Mesenchymal stem cell (in vitro differentiated cells and primary cell): ENCODE data around the gene PIGB.

ENCODE experiments used
- DNase-seq: peaks from one replicate; pipeline ENCODE4 v3.0.0-alpha.2; 2013
- H2AFZ ChIP-seq: one replicate; pipeline ENCODE4 v1.6.1; 2013; ENCODE audit warnings: low read depth, mild to moderate bottlenecking, control low read depth, inconsistent platforms, low read length, moderate library complexity
- H2AK5ac ChIP-seq: 2 replicates; pipeline ENCODE4 v1.6.1; 2013; ENCODE audit warnings: low read length, moderate library complexity, mild to moderate bottlenecking, inconsistent platforms; ENCODE audit not compliant: severe bottlenecking
- H2BK120ac ChIP-seq: one replicate; pipeline ENCODE4 v1.6.1; 2013; ENCODE audit warnings: low read depth, mild to moderate bottlenecking, inconsistent platforms, low read length, moderate library complexity
- H2BK12ac ChIP-seq, 2 experiments: one replicate each; pipeline ENCODE4 v1.6.1; 2013; ENCODE audit warnings: inconsistent platforms in 2 of 2, low read length in 2 of 2, mild to moderate bottlenecking in 2 of 2, moderate library complexity in 2 of 2, control low read depth in 1 of 2
- H2BK15ac ChIP-seq: one replicate; pipeline ENCODE4 v1.6.1; 2013; ENCODE audit warnings: mild to moderate bottlenecking, low read depth, inconsistent platforms; ENCODE audit not compliant: poor library complexity, severe bottlenecking
- H2BK5ac ChIP-seq: 2 replicates; pipeline ENCODE4 v1.6.1; 2013; ENCODE audit warnings: low read depth, mild to moderate bottlenecking, low read length, control low read depth, inconsistent platforms; ENCODE audit not compliant: poor library complexity, severe bottlenecking
- H3K14ac ChIP-seq, 2 experiments: one replicate each; pipeline ENCODE4 v1.6.1; 2013; ENCODE audit warnings: inconsistent platforms in 2 of 2, low read length in 2 of 2, control low read depth in 1 of 2, mild to moderate bottlenecking in 1 of 2, moderate library complexity in 1 of 2
- H3K18ac ChIP-seq, 2 experiments: one replicate each; pipeline ENCODE4 v1.6.1; 2013; ENCODE audit warnings: inconsistent platforms in 2 of 2, low read length in 2 of 2, control low read depth in 1 of 2, low read depth in 1 of 2, mild to moderate bottlenecking in 1 of 2
- H3K23ac ChIP-seq, 2 experiments: one replicate each; pipeline ENCODE4 v1.6.1; 2013; ENCODE audit warnings: inconsistent platforms in 2 of 2, low read length in 2 of 2, mild to moderate bottlenecking in 2 of 2, moderate library complexity in 2 of 2, control low read depth in 1 of 2
- H3K27ac ChIP-seq: 2 replicates; pipeline ENCODE4 v1.5.1; 2013; ENCODE audit warnings: mild to moderate bottlenecking, moderate library complexity, low read length, control low read depth, inconsistent platforms; ENCODE audit not compliant: poor library complexity, severe bottlenecking
- H3K27me3 ChIP-seq, 2 experiments: 2 replicates each; pipeline versions ENCODE4 v1.6.1 to v1.7.0; 2013; ENCODE audit warnings: low read length in 2 of 2, mild to moderate bottlenecking in 2 of 2, moderate library complexity in 2 of 2, control low read depth in 1 of 2, inconsistent platforms in 1 of 2; ENCODE audit not compliant: control insufficient read depth in 1 of 2, insufficient read depth in 1 of 2
- H3K36me3 ChIP-seq, 2 experiments: 2 replicates each; pipeline versions ENCODE4 v1.6.1 to v1.7.0; 2013; ENCODE audit warnings: low read length in 2 of 2, control low read depth in 1 of 2, inconsistent platforms in 1 of 2, low read depth in 1 of 2, mild to moderate bottlenecking in 1 of 2; ENCODE audit not compliant: insufficient read depth in 2 of 2, control insufficient read depth in 1 of 2
- H3K4ac ChIP-seq, 2 experiments: one replicate each; pipeline ENCODE4 v1.6.1; 2013; ENCODE audit warnings: inconsistent platforms in 2 of 2, low read length in 2 of 2, mild to moderate bottlenecking in 2 of 2, moderate library complexity in 2 of 2, control low read depth in 1 of 2, low read depth in 1 of 2
- H3K4me1 ChIP-seq: 2 replicates; pipeline ENCODE4 v1.6.1; 2013; ENCODE audit warnings: low read depth, low read length, control low read depth; ENCODE audit not compliant: control insufficient read depth, insufficient read depth
- H3K4me2 ChIP-seq: 2 replicates; pipeline ENCODE4 v1.6.1; 2013; ENCODE audit warnings: low read length, mild to moderate bottlenecking, inconsistent platforms; ENCODE audit not compliant: poor library complexity, severe bottlenecking
- H3K4me3 ChIP-seq, 2 experiments: 2 replicates each; pipeline versions ENCODE4 v1.5.1 to v1.7.0; 2013; ENCODE audit warnings: low read length in 2 of 2, mild to moderate bottlenecking in 2 of 2, control low read depth in 1 of 2, low read depth in 1 of 2; ENCODE audit not compliant: insufficient read depth in 1 of 2
- H3K79me1 ChIP-seq: replicated peaks from 2 replicates; pipeline ENCODE4 v1.6.1; 2013; ENCODE audit warnings: mild to moderate bottlenecking, control low read depth, low read length, inconsistent platforms; ENCODE audit not compliant: poor library complexity, severe bottlenecking
- H3K9ac ChIP-seq: 2 replicates; pipeline ENCODE4 v1.7.0; 2013; ENCODE audit warnings: mild to moderate bottlenecking, low read length, moderate library complexity
- H3K9me3 ChIP-seq: 2 replicates; pipeline ENCODE4 v1.7.0; 2013; ENCODE audit warnings: mild to moderate bottlenecking, low read length; ENCODE audit not compliant: control insufficient read depth
- H4K8ac ChIP-seq: one replicate; pipeline ENCODE4 v1.6.1; 2013; ENCODE audit warnings: inconsistent platforms, mild to moderate bottlenecking, low read length, moderate library complexity
- H4K91ac ChIP-seq: one replicate; pipeline ENCODE4 v1.6.1; 2013; ENCODE audit warnings: mild to moderate bottlenecking, low read length, inconsistent platforms
- WGBS: methylation state at CpG from one replicate; pipeline ENCODE4 v1.1.7; 2013; ENCODE audit warnings: mixed read lengths; 5-methylcytosine and 5-hydroxymethylcytosine counted together

The PIGB gene

GRCh38 chr15:55372701-55373440 is 53.8 kb downstream of the PIGB start:
- H3K9me3 ChIP-seq, result no peaks in the 10 kb centered on the region
- H3K14ac ChIP-seq, result no peak overlapping the region
- no peak overlapping the region for H2BK12ac ChIP-seq
- H4K91ac ChIP-seq, result no peak overlapping the region
- H3K27ac ChIP-seq, result no peak overlapping the region
- H3K4me2 ChIP-seq, result no peak overlapping the region
- no peaks in the 10 kb centered on the region for H3K27me3 ChIP-seq
- no peak overlapping the region for H3K18ac ChIP-seq
- no peak overlapping the region for H2BK5ac ChIP-seq
- 55% methylated on average over 2 of the region's 3 CpGs for WGBS
- H2BK120ac ChIP-seq, result no peak overlapping the region
- H3K23ac ChIP-seq, result no peak overlapping the region
- H3K4me3 ChIP-seq, result no peak overlapping the region
- DNase-seq, result peak; percentile 4
- H3K4me1 ChIP-seq, result no peaks in the 10 kb centered on the region
- peaks cover 12 to 60% of the 10 kb centered on the region in 2 experiments for H3K36me3 ChIP-seq
- H2BK15ac ChIP-seq, result no peak overlapping the region
- no peak overlapping the region for H3K4ac ChIP-seq
- no peak overlapping the region for H2AK5ac ChIP-seq
- H2AFZ ChIP-seq, result no peak overlapping the region
- H3K9ac ChIP-seq, result no peak overlapping the region
- H4K8ac ChIP-seq, result no peak overlapping the region
- H3K79me1 ChIP-seq, result peaks cover 1% of the 10 kb centered on the region

DNA sequence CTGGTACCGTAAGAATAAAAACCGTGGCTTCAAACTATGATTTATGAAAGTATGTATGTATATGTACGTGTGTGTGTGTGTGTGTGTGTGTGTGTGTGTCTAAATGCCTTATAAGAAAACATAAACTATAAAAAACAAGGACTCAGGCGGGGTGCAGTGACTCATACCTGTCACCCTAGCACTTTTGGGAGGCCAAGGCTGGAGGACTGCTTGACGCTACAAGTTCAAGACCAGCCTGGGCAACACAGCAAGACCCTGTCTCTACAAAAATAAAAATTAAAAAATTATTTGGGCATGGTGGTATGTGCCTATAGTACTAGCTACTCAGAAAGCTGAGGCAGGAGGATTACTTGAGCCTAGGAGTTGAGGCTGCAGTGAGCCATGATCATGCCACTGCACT is 60.1 kb downstream of the PIGB start:
- H4K8ac ChIP-seq, result no peak overlapping the region
- no peak overlapping the region for H3K27ac ChIP-seq
- H3K4me2 ChIP-seq, result no peak overlapping the region
- no peak overlapping the region for H3K23ac ChIP-seq
- H3K9me3 ChIP-seq, result peaks cover 6% of the 10 kb centered on the region
- H3K4me1 ChIP-seq, result no peaks in the 10 kb centered on the region
- H3K79me1 ChIP-seq, result peaks cover 2% of the 10 kb centered on the region
- no peak overlapping the region for H3K4ac ChIP-seq
- H3K14ac ChIP-seq, result no peak overlapping the region
- no peak overlapping the region for H2BK12ac ChIP-seq
- no peak for DNase-seq
- H3K9ac ChIP-seq, result no peak overlapping the region
- no peak overlapping the region for H3K18ac ChIP-seq
- H4K91ac ChIP-seq, result no peak overlapping the region
- no peak overlapping the region for H2BK5ac ChIP-seq
- no peak overlapping the region for H2BK120ac ChIP-seq
- peaks cover 11 to 68% of the 10 kb centered on the region in 2 experiments for H3K36me3 ChIP-seq
- no peak overlapping the region for H2BK15ac ChIP-seq
- WGBS, result 91% methylated on average over 4 of the region's 5 CpGs
- no peak overlapping the region for H3K4me3 ChIP-seq
- H2AK5ac ChIP-seq, result no peak overlapping the region
- no peaks in the 10 kb centered on the region for H3K27me3 ChIP-seq
- H2AFZ ChIP-seq, result no peak overlapping the region

- no peak overlapping the region for H3K4me2 ChIP-seq
- no peak for DNase-seq
- H3K9ac ChIP-seq, result no peak overlapping the region
- H2BK120ac ChIP-seq, result no peak overlapping the region
- no peak overlapping the region for H2BK12ac ChIP-seq
- peaks cover 2% of the 10 kb centered on the region for H3K79me1 ChIP-seq
- no peak overlapping the region for H2AFZ ChIP-seq
- H3K36me3 ChIP-seq, result peaks cover 8 to 69% of the 10 kb centered on the region in 2 experiments
- H2AK5ac ChIP-seq, result no peak overlapping the region
- H3K9me3 ChIP-seq, result peaks cover 6% of the 10 kb centered on the region
- H3K4me1 ChIP-seq, result no peaks in the 10 kb centered on the region
- H3K27ac ChIP-seq, result no peak overlapping the region
- no peak overlapping the region for H2BK5ac ChIP-seq
- no peak overlapping the region for H3K23ac ChIP-seq
- no peaks in the 10 kb centered on the region for H3K27me3 ChIP-seq
- no peak overlapping the region for H3K14ac ChIP-seq
- no peak overlapping the region for H3K4me3 ChIP-seq
- H2BK15ac ChIP-seq, result no peak overlapping the region
- H4K91ac ChIP-seq, result no peak overlapping the region
- H3K4ac ChIP-seq, result no peak overlapping the region
- no peak overlapping the region for H4K8ac ChIP-seq
- H3K18ac ChIP-seq, result no peak overlapping the region
These were observed 62.6 kb downstream of the PIGB start for GRCh38 chr15:55381595-55381994.

DNA sequence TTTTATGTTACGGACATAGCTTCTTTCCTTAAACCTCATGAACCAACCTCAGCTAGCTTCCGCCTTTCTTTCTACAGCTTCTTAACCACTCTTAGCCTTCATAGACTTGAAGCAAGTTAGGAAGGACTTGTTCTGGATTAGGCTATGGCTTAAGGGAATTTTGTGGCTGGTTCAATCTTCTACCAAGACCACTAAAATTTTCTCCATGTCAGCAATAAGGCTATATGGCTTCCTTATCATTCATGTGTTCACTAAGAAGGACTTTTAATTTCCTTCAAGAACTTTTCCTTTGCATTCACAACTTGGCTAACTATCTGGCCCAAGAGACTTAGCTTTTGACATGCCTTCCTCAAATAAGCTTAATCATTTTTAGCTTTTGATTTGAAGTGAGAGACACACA is 64.7 kb downstream of the PIGB start:
- Histone ChIP-seq H3K36me3 (peaks cover 8 to 62% of the 10 kb centered on the region in 2 experiments), H4K91ac (no peak overlapping the region), H2BK120ac (no peak overlapping the region), H3K27me3 (no peaks in the 10 kb centered on the region), H3K4me2 (no peak overlapping the region), H2BK5ac (no peak overlapping the region), H3K9me3 (peaks cover 6% of the 10 kb centered on the region), H3K27ac (no peak overlapping the region), H2AFZ (no peak overlapping the region), H3K79me1 (peaks cover 5% of the 10 kb centered on the region), H3K4ac (no peak overlapping the region), H2BK15ac (no peak overlapping the region), H3K9ac (no peak overlapping the region), H3K4me1 (no peaks in the 10 kb centered on the region), H3K18ac (no peak overlapping the region), H2BK12ac (no peak overlapping the region), H3K14ac (no peak overlapping the region), H3K4me3 (no peak overlapping the region), H2AK5ac (no peak overlapping the region), H3K23ac (no peak overlapping the region), H4K8ac (no peak overlapping the region)
- WGBS, result 100% methylated on average over 1 of the region's 2 CpGs
- DNase-seq, result no peak
